Measurements from ENCODE around the gene URGCP. TPM values are rescaled to one million over a fixed set of nuclear protein-coding genes. Genes with fewer than 3 reads are reported as not detected.
A peak's percentile ranks its signal among the peaks of the same experiment; 100 is the strongest.

The URGCP gene
- total RNA-seq, 1 donor from 2014 or later: 21.1 TPM

- H3K27ac ChIP-seq: no peak overlapping the region
- H3K4me1 ChIP-seq: peaks cover 12% of the 10 kb centered on the region
- H3K9me3 ChIP-seq: no peaks in the 10 kb centered on the region
- intact Hi-C loops (cut with DNase I): no loop called here
- no peak for TF ChIP-seq POLR2AphosphoS5 (IDR thresholded peaks at IDR 0.05; ENCODE audit: insufficient read depth in 1 of 2, low read depth in 1 of 2)
- TF ChIP-seq, protein P1, sequence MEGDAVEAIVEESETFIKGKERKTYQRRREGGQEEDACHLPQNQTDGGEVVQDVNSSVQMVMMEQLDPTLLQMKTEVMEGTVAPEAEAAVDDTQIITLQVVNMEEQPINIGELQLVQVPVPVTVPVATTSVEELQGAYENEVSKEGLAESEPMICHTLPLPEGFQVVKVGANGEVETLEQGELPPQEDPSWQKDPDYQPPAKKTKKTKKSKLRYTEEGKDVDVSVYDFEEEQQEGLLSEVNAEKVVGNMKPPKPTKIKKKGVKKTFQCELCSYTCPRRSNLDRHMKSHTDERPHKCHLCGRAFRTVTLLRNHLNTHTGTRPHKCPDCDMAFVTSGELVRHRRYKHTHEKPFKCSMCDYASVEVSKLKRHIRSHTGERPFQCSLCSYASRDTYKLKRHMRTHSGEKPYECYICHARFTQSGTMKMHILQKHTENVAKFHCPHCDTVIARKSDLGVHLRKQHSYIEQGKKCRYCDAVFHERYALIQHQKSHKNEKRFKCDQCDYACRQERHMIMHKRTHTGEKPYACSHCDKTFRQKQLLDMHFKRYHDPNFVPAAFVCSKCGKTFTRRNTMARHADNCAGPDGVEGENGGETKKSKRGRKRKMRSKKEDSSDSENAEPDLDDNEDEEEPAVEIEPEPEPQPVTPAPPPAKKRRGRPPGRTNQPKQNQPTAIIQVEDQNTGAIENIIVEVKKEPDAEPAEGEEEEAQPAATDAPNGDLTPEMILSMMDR (IDR thresholded peaks at IDR 0.05): no peak
- TF ChIP-seq POLR2A (IDR thresholded peaks at IDR 0.05): no peak
- no peak overlapping the region for H3K4me3 ChIP-seq
- no peaks in the 10 kb centered on the region for H3K27me3 ChIP-seq
- peaks cover 0 to 30% of the 10 kb centered on the region in 2 donors for H3K36me3 ChIP-seq
- no peak for DNase-seq (ENCODE audit: extremely low spot score in 2 of 2)
These were observed 21.8 kb downstream of the URGCP start for GRCh38 chr7:43884617-43885016.

GRCh38 chr7:43884209-43884608 lies 22.2 kb downstream of the URGCP start:
- Histone ChIP-seq H3K36me3 (peaks cover 0 to 32% of the 10 kb centered on the region in 2 donors), H3K27me3 (no peaks in the 10 kb centered on the region), H3K4me1 (peaks cover 8% of the 10 kb centered on the region), H3K27ac (no peak overlapping the region), H3K4me3 (no peak overlapping the region), H3K9me3 (no peaks in the 10 kb centered on the region)
- TF ChIP-seq POLR2AphosphoS5 (IDR thresholded peaks at IDR 0.05; ENCODE audit: insufficient read depth in 1 of 2, low read depth in 1 of 2): no peak
- TF ChIP-seq, protein P1 (IDR thresholded peaks at IDR 0.05): no peak
- no peak for TF ChIP-seq POLR2A (IDR thresholded peaks at IDR 0.05)
- DNase-seq (ENCODE audit: extremely low spot score in 2 of 2): no peak
- intact Hi-C loops (cut with DNase I): no loop called here

GRCh38 chr7:43880596-43880995 lies 25.8 kb downstream of the URGCP start:
- TF ChIP-seq, protein P1 (IDR thresholded peaks at IDR 0.05): no peak
- TF ChIP-seq POLR2AphosphoS5 (IDR thresholded peaks at IDR 0.05; ENCODE audit: insufficient read depth in 1 of 2, low read depth in 1 of 2) (no peak), POLR2A (IDR thresholded peaks at IDR 0.05) (no peak)
- H3K9me3 ChIP-seq: no peaks in the 10 kb centered on the region
- no peak overlapping the region for H3K4me3 ChIP-seq
- DNase-seq (ENCODE audit: extremely low spot score in 2 of 2): no peak
- no peaks in the 10 kb centered on the region for H3K27me3 ChIP-seq
- intact Hi-C loops (cut with DNase I): no loop called here
- no peak overlapping the region for H3K27ac ChIP-seq
- peaks cover 0 to 61% of the 10 kb centered on the region in 2 donors for H3K36me3 ChIP-seq
- no peaks in the 10 kb centered on the region for H3K4me1 ChIP-seq

GRCh38 chr7:43879477-43879876 lies 26.9 kb downstream of the URGCP start:
- intact Hi-C loops (cut with DNase I): no loop called here
- no peak for DNase-seq (ENCODE audit: extremely low spot score in 2 of 2)

GRCh38 chr7:43878867-43879266 lies 27.5 kb downstream of the URGCP start:
- peak overlapping the region; percentile 13 for H3K27ac ChIP-seq
- peaks cover 0 to 56% of the 10 kb centered on the region in 2 donors for H3K36me3 ChIP-seq
- peaks cover 6% of the 10 kb centered on the region for H3K4me1 ChIP-seq
- no peaks in the 10 kb centered on the region for H3K9me3 ChIP-seq
- DNase-seq (ENCODE audit: extremely low spot score in 2 of 2): no peak
- no peaks in the 10 kb centered on the region for H3K27me3 ChIP-seq
- intact Hi-C loops (cut with DNase I): no loop called here
- no peak overlapping the region for H3K4me3 ChIP-seq
- TF ChIP-seq POLR2A (IDR thresholded peaks at IDR 0.05): no peak
- no peak for TF ChIP-seq POLR2AphosphoS5 (IDR thresholded peaks at IDR 0.05; ENCODE audit: insufficient read depth in 1 of 2, low read depth in 1 of 2)
- TF ChIP-seq, protein P1 (IDR thresholded peaks at IDR 0.05): no peak

More at GRCh38 chr7:43879477-43879876, 26.9 kb downstream of the URGCP start:
- TF ChIP-seq, protein P1 (IDR thresholded peaks at IDR 0.05): no peak
- TF ChIP-seq POLR2AphosphoS5 (IDR thresholded peaks at IDR 0.05; ENCODE audit: insufficient read depth in 1 of 2, low read depth in 1 of 2) (no peak), POLR2A (IDR thresholded peaks at IDR 0.05) (no peak)
- Histone ChIP-seq H3K36me3 (peaks cover 0 to 58% of the 10 kb centered on the region in 2 donors), H3K27ac (no peak overlapping the region), H3K9me3 (no peaks in the 10 kb centered on the region), H3K27me3 (no peaks in the 10 kb centered on the region), H3K4me1 (no peaks in the 10 kb centered on the region), H3K4me3 (no peak overlapping the region)
